ENCODE data around the gene KRR1. TPM values are rescaled to one million over a fixed set of nuclear protein-coding genes. Genes with fewer than 3 reads are reported as not detected.

KRR1 gene
- total and polyA plus RNA-seq, 2 of the 13 experiments (the other 11 are each of a cell fraction or from before 2014, with no cell fraction given) = 19.3 to 103 TPM

DNA sequence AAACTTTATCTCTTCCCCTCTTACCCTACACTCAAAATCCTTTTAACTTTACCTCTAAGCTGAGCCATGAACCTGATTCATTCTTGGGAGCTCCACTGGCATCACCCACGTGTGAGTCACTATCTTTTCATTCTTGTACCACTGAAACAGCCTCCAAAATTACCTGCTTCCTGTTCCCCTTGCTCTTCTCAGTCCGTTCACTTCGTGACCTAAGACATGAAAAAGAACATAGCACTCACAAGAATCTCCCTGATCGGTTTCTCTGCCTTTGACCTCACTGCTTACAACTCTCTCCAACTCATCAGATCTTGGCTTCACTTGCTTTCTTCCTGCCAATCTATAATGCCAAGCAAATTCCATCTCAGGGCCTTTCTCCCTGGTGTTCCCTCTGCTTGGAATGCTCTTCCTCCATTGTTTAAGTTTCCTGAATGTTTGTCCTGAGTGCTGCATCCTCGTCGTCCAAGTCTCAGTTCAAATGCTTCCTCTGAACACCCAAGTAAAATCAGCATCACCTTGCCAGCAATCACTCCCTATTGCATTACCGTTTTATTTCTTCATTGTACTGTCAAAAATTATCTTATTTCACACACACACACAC is 21.7 kb downstream of the KRR1 start:
- H3K4me3 ChIP-seq (replicated peaks in 1 of 3; ENCODE audit: insufficient read depth in 1 of 3, low read depth in 2 of 3, low read length in 3 of 3) = no peak overlapping the region
- no peak overlapping the region for H3K4me2 ChIP-seq (ENCODE audit: low read depth, low read length)
- BruUV-seq (replicated peaks) = no TSS peak
- H3K79me2 ChIP-seq (ENCODE audit: insufficient read depth, low read length) = no peaks in the 10 kb centered on the region
- H3K9ac ChIP-seq (ENCODE audit: insufficient read depth, low read depth, low read length) = no peak overlapping the region
- intact Hi-C loops (cut with micrococcal nuclease; ENCODE audit: unreplicated experiment) (loop anchor here (2.0 to 10.0 kb wide), 2 partner anchors 801 to 855 kb away; partner anchors contain the start of gene BBS10), in situ Hi-C loops (cut with HindIII; ENCODE audit: extremely low pct_ligation_motif_present, low pct_unique_long_range_greater_than_20kb) (no loop called here)
- H3K27me3 ChIP-seq (ENCODE audit: control insufficient read depth in 1 of 2, insufficient read depth in 2 of 2, low read length in 2 of 2) = no peaks in the 10 kb centered on the region; a peak in 1 of 5 replicates
- H3K4me1 ChIP-seq (ENCODE audit: insufficient read depth, low read length) = peaks cover 6% of the 10 kb centered on the region
- no peak overlapping the region for H2AFZ ChIP-seq (ENCODE audit: low read length)
- no peaks in the 10 kb centered on the region for H3K9me3 ChIP-seq (ENCODE audit: low read length)
- ChIA-PET CTCF (ENCODE audit: low intra/inter-chr PET ratio, low total read pairs) (no interaction called here), POLR2A (no interaction called here)
- H4K20me1 ChIP-seq (ENCODE audit: insufficient read depth, low read length) = no peaks in the 10 kb centered on the region
- DNase-seq (ENCODE audit: low spot score) (no peak), ATAC-seq (no peak), FAIRE-seq (no peak)
- 92% methylated on average over 7 of the region's 7 CpGs for WGBS (ENCODE audit: low lambda C conversion rate)
- no peaks in the 10 kb centered on the region for H3K36me3 ChIP-seq (replicated peaks in 1 of 2; ENCODE audit: control insufficient read depth in 1 of 2, insufficient read depth in 2 of 2, low read length in 2 of 2)
- TF ChIP-seq WIZ (CRISPR knock-in tag; IDR thresholded peaks at IDR 0.05) (no peak), AKNA (CRISPR knock-in tag; IDR thresholded peaks at IDR 0.05; ENCODE audit: borderline replicate concordance) (no peak), HNRNPK (IDR thresholded peaks at IDR 0.05; ENCODE audit: low read depth, low read length, poor library complexity, severe bottlenecking) (no peak), ETV6 (CRISPR knock-in tag; conservative IDR thresholded peaks at IDR 0.05) (no peak), YEATS2 (CRISPR knock-in tag; IDR thresholded peaks at IDR 0.05; ENCODE audit: borderline replicate concordance) (no peak), ZFP41 (CRISPR knock-in tag; IDR thresholded peaks at IDR 0.05; ENCODE audit: borderline replicate concordance) (no peak), ZNF766 (CRISPR knock-in tag; IDR thresholded peaks at IDR 0.05; ENCODE audit: borderline replicate concordance) (no peak), HNRNPL (IDR thresholded peaks at IDR 0.05; ENCODE audit: low read depth, low read length) (no peak), HNRNPUL1 (IDR thresholded peaks at IDR 0.05; ENCODE audit: low read depth, low read length) (no peak), REPIN1 (CRISPR knock-in tag; IDR thresholded peaks at IDR 0.05; ENCODE audit: borderline replicate concordance, low read depth) (no peak), ZBTB21 (CRISPR knock-in tag; IDR thresholded peaks at IDR 0.05) (no peak), SP140L (CRISPR knock-in tag; IDR thresholded peaks at IDR 0.05; ENCODE audit: borderline replicate concordance) (no peak), ZNF678 (CRISPR knock-in tag; IDR thresholded peaks at IDR 0.05) (no peak)
- H3K27ac ChIP-seq (ENCODE audit: extremely low read length, insufficient read depth, low read length) = no peak overlapping the region
